Brain microvascular endothelial cell (primary cell): ENCODE data around the gene DPM1.

ENCODE experiments used
- DNase-seq: peaks from one replicate; pipeline ENCODE4 v3.0.0-alpha.2; 2020
- H3K27ac ChIP-seq: fragments of 250-450 bp; sonication (Bioruptor Pico); 2 replicates; pipeline ENCODE4 v1.5.1; 2020; ENCODE audit warnings: mild to moderate bottlenecking, moderate library complexity
- H3K27me3 ChIP-seq: fragments of 250-450 bp; sonication (Bioruptor Pico); replicated peaks from 2 replicates; pipeline ENCODE4 v1.5.1; 2020; ENCODE audit warnings: mild to moderate bottlenecking
- H3K36me3 ChIP-seq: fragments of 250-450 bp; sonication (Bioruptor Pico); replicated peaks from 2 replicates; pipeline ENCODE4 v1.5.1; 2020; ENCODE audit warnings: mild to moderate bottlenecking
- H3K4me3 ChIP-seq: 2 replicates; pipeline ENCODE4 v1.5.1; 2011; ENCODE audit warnings: low read depth, mild to moderate bottlenecking, control low read depth, low read length, moderate library complexity
- CTCF ChIP-seq: IDR thresholded peaks from 2 replicates; pipeline ENCODE4 v1.5.1; 2011; ENCODE audit warnings: low read depth, mild to moderate bottlenecking, moderate library complexity, low read length, control low read depth, inconsistent platforms; ENCODE audit errors: missing control alignments
- in situ Hi-C: cut with HindIII; loops from 2 replicates; pipeline ENCODE4 v1.10.0; 2017; ENCODE audit warnings: low sequenced_read_pairs, low pct_ligation_motif_present

Gene DPM1

DNA sequence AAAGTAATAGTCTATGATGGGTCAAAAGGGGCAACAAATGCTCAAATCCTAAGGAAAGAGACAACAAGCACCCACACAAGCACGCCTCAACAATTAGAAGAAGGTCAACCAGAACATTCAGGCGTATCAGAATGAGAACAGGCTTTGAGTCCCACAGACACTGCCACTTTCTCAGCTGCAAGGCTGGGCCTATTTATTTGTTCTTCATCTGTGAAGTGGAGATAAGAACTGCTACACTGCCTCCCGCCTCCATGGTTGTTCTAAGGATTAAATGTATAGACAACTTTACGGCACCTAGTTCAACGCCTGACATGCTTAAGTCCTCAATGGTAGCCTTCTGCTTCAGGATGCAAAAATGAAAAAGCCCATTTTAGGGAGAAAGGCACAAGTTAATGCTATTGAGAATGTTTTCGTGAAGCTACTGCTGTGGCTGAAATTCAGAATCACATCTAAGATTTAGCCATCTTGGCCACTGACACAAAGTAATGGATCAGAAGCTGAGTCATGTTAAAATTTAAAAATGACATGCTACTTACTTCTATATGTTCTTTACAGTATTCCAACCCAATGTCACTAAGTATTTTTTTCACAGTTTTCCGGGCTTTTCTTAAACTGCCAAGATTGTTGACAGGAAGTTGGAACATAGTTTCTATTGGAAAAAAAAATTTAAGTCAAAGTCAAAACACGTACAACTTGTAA lies 54.8 kb downstream of the DPM1 start:
- Histone ChIP-seq H3K27me3 (no peaks in the 10 kb centered on the region), H3K27ac (no peak overlapping the region), H3K4me3 (no peak overlapping the region), H3K36me3 (peaks cover 24% of the 10 kb centered on the region)
- no peak for TF ChIP-seq CTCF
- in situ Hi-C loops, result loop anchor here (25.0 kb wide), 1 partner anchor 91 kb away; no protein-coding TSS in a partner anchor
- DNase-seq, result no peak

- TF ChIP-seq CTCF, result no peak
- in situ Hi-C loops, result loop anchor here (25.0 kb wide), 1 partner anchor 89 kb away; no protein-coding TSS in a partner anchor
- H3K27ac ChIP-seq, result no peak overlapping the region
- H3K4me3 ChIP-seq, result no peak overlapping the region
- H3K27me3 ChIP-seq, result no peaks in the 10 kb centered on the region
- peaks cover 40% of the 10 kb centered on the region for H3K36me3 ChIP-seq
- DNase-seq, result no peak
Measured at GRCh38 chr20:50901301-50901700, 57.0 kb downstream of the DPM1 start.

DNA sequence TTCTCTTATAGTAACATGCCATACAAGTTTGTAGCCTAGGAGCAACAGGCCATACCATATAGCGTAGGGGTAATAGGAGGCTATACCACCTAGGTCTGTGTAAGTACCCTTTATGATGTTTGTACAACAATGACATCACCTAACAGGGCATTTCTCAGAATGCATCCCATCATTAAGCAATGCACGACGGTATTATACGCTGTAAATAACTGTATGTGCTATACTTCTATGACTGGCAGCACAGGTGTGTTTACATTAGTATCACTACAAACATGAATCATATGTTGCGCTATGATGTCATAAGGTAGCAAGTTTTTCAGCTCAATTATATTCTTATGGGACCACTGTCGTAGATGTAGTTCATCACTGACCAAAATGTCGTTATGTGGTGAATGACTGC lies 58.1 kb downstream of the DPM1 start:
- H3K4me3 ChIP-seq, result no peak overlapping the region
- no peak for TF ChIP-seq CTCF
- H3K27me3 ChIP-seq, result no peaks in the 10 kb centered on the region
- in situ Hi-C loops, result loop anchor here (25.0 kb wide), 1 partner anchor 88 kb away; no protein-coding TSS in a partner anchor
- no peak for DNase-seq
- H3K36me3 ChIP-seq, result peaks cover 40% of the 10 kb centered on the region
- no peak overlapping the region for H3K27ac ChIP-seq

DNA sequence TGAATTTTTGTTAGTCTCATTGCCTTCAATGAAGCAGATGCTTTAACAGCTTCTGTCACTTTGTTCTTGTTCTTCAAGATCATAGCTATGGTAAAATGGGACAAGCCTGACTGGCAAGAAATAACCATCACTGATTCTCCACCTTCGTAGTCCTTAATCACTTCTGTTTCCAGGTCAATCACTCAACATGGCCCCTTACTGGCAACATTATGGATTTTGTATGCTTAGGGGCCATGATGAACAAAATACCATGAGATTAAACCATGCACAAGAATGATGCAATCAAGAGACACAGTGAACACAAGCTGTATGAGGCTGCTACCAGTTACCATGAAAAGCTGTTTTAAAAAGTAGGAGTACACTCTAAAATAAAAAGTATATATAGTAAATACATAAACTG lies 59.9 kb downstream of the DPM1 start:
- DNase-seq, result no peak
- in situ Hi-C loops, result no loop called here
- H3K4me3 ChIP-seq, result no peak overlapping the region
- H3K36me3 ChIP-seq, result peaks cover 54% of the 10 kb centered on the region
- H3K27ac ChIP-seq, result no peak overlapping the region
- TF ChIP-seq CTCF, result no peak
- H3K27me3 ChIP-seq, result no peaks in the 10 kb centered on the region

GRCh38 chr20:50895111-50895830 lies 63.1 kb downstream of the DPM1 start:
- in situ Hi-C loops, result no loop called here
- TF ChIP-seq CTCF, result no peak
- peaks cover 67% of the 10 kb centered on the region for H3K36me3 ChIP-seq
- H3K27me3 ChIP-seq, result no peaks in the 10 kb centered on the region
- DNase-seq, result no peak
- no peak overlapping the region for H3K4me3 ChIP-seq
- no peak overlapping the region for H3K27ac ChIP-seq

GRCh38 chr20:50893620-50894019 lies 64.7 kb downstream of the DPM1 start:
- in situ Hi-C loops, result no loop called here
- TF ChIP-seq CTCF, result no peak
- H3K4me3 ChIP-seq, result no peak overlapping the region
- no peak for DNase-seq
- no peak overlapping the region for H3K27ac ChIP-seq
- H3K27me3 ChIP-seq, result no peaks in the 10 kb centered on the region
- peaks cover 71% of the 10 kb centered on the region for H3K36me3 ChIP-seq
